Activated CD4-positive, CD25-positive, alpha-beta regulatory T cell treated with anti-CD3 and anti-CD28 coated beads, Interleukin-2, amount 50 U/mL, for 16 hours (primary cell): ENCODE measurements around the gene CFAP141.
"Not testable (repeated sequence)": the region's sequence is repeated elsewhere in the genome, so short reads cannot be mapped to it uniquely, and the experiment has no call there.

Experiments used
- DNase-seq: peaks from one replicate; pipeline ENCODE4 v3.0.0-alpha.2; 2020; ENCODE audit warnings: low read depth, low spot score

CFAP141 gene

DNA sequence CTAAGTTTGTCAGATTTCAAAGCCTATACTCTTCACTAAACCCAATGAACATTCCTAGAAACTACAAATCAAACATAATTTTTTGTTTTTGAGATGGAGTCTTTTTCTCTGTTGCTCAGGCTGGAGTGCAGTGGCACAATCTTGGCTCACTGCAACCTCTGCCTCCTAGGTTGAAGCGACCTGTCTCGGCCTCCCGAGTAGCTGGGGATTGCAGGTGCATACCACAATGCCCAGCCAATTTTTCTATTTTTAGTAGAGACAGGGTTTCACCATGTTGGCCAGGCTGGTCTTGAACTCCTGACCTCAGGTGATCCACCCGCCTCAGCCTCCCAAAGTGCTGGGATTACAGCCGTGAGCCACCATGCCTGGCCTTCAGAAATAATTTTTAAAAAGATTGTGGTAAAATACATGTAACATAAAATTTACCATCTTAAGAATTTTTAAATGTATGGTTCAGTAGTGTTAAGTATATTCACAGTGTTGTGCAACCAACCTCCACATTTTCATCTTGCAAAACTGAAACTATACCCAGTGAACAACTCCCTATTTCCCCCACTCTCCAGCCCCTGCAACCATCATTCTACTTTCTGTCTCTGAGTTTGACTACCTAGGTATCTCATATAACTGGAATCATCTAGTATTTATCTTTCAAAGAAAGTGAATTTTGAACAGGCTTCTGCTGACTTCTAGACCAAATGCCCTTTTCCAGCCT lies 2.7 kb upstream of the CFAP141 start:
- DNase-seq: no peak

DNA sequence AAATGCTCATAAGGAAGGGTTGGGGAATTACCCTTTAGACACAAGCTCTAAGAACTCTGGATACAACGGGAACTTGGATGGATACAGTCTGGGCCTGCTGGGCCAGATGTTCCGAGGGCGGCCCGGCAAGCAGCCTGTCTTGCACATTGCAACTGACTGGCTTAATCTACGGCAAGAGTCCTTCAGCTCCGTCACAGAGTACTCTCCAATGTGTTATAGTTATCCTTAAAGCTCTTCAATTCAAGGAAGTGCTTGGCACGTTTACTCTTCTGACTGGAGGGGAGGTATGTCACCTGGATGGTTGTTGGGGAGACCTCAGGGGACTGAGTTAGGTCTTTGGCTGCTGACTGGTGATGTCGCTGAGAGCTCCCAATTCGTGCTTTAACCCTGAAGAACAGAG lies 1.1 kb upstream of the CFAP141 start:
- no peak for DNase-seq

DNA sequence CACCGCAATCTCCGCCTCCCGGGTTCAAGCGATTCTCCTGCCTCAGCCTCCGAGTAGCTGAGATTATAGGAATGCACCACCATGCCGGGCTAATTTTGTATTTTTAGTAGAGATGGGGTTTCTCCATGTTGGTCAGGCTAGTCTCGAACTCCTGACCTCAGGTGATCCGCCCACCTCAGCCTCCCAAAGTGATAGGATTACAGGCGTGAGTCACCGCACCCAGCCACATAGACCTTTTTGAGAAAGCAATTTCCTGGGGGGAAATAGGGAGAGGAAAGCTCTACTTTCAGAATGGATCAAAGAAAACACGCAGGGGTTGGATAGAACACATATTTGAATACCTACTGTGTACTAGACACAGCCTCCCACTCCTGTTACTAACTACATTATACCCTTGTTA lies 355 bp downstream of the CFAP141 start:
- not testable (repeated sequence) for DNase-seq

DNA sequence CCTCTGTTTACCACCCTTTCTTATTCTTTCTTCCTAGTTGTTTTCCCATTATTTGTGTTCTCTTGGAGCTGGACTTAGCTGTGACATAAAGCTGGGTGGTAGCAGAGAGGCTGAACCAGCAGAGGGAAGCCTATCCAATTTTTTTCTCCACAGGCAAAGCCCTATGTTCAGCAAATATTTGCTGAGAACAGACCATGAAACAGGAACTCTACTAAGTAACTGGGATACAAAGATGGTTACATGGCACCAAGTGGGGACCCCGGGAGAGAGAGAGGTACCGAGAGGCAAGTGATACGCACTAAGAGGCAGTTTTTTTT lies 6.6 kb downstream of the CFAP141 start:
- DNase-seq: no peak

DNA sequence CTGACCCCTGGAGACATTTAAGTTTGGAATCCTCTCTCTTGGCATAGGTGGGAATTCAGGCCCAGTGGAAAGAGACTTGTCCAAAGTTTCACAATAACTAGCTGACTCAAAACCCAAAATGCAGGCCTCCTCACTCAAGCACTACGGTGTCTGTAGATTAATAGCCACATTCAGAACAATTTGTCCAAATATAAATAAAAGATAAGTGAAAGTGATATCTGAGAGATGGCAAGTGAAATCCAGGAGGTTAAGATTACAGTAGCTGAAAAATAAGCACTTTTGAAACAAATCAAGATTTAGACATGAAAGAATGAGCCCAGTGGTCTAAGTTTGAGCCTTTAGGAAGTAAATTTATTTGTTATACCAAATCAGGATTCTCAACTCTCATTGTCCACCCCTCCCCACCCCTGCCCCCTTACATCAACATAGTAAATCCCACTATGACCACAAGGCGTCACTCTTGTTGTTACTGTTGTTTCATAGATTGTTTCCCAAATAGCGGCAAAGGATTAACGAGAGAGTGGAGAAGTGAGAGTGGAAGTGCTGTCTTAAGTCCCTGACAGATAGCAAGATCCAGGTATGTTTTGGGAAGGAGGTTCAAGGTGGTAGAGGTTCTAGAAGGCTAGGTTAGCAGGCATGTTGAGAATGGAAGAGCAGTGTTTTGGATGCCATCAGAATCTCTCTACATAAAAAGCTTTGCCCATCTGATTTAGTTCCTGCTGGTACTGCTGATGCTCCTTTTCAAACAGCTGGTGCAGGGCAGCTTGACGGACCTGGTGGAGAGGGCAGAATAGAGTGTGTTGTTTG lies 7.2 kb downstream of the CFAP141 start:
- DNase-seq: peak; percentile 21

DNA sequence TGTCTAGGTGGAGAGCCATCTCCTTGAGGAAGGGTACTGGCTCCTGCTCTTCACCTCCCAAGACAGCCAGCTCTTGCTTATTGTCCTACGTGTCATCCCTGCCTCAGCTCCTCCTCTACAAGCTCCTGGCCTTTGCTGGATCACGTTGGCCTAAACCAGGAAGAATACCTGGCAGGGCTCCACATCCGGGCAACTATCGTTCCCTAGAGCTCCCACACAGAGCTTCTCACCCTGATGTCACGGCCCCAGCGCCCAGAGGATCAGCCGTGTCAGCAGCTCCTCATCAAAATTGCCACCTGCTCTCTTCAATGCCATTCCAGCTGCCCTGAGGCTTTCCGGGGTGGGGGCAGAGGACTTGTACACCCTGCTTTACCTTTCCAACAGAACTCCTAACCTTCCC lies 12.3 kb downstream of the CFAP141 start:
- DNase-seq: no peak

DNA sequence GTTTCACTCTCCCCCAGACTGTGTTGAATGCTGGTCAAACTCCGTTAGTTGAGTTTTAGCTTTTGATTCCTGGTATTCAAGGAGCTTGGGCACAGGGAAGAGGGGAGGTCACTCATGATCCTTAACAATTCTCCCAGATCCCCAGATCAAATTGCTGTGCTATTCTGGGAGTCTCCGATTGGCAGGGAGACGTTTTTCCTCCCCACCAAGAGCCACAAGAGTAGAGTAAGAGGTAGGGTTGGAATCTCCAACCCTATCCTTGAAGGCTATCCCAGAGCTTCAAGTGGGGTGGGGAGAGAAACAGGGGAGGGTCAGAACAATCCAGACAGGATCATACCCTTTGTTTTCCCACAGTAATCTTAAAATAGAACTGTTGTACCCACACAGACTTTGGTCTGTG lies 13.7 kb downstream of the CFAP141 start:
- no peak for DNase-seq

DNA sequence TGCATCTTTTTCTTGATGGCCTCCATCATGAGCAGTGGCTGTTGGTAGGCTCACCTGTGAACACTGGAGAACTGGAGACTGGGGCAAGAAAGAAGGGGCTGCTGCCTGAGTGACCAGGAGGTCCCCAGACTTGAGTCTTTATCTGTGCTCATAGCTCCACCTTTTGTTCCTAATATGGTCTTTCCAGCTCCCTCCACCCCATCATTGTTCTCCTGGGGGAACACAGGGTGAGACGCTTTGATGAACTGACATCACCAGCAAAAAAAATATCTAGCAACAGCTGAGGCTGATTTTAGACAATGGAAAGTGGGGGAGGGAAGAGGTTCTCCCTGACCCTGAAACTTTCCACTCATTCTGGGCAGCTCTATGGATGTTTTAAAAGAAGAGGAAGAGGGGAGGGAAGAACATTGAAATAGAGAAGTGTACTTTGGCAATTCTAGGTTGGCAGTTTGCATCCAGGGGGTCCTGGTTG lies 14.1 kb downstream of the CFAP141 start, which contains the start of gene TPM3:
Gene TPM3 (minus strand): TSS at position 111 of the 472 bp plus-strand sequence. CDS start 82 bp downstream, at position 29.
- DNase-seq: no peak

DNA sequence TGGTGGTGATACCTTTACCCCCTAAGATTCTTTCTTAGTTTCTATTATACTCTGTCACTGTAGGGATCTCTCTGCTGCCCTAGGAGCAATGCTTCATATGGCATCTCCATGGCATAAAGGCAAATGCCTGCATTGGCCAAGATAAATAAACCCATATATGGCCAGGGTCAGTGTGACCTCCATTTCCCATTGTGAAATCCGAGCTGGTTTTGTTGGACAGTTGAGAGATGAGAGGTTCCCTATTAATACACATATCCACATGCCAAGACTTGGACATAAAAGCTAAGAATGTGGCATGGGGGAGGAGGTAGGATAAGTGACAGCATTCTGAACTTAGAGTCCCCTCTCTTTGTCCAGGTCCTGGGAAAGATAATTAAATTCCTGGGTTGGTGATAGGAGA lies 15.6 kb downstream of the CFAP141 start:
- DNase-seq: no peak

DNA sequence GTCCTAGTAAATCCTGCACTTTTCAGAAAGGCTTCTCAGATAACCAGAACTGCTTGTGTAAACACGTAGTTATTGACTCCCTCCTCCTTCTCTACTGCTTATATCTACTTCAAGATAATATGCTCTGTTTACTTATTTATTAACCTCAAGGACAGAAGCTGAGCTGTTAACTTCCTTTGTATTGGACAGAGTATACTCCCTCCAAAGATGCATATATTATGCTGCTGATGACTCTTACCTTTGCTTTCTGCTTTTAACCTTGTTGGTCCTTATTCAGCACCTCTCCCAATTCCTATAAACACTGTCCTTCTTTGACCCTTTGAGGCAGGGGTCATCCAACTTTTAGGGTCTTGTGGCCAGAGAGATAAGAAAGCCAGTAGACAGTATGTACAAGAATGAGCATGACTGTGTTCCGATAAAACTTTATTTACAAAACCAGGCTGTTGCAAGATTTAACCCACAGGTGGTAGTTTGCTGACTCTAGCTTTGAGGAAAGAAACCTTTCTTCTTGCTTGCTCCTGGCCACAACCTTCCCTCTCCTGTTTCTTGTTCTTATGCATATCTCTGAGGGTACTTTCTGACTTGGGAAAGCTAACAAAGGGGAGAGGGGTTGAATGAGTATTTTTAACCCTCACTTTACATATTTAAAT lies 19.2 kb downstream of the CFAP141 start:
- no peak for DNase-seq

DNA sequence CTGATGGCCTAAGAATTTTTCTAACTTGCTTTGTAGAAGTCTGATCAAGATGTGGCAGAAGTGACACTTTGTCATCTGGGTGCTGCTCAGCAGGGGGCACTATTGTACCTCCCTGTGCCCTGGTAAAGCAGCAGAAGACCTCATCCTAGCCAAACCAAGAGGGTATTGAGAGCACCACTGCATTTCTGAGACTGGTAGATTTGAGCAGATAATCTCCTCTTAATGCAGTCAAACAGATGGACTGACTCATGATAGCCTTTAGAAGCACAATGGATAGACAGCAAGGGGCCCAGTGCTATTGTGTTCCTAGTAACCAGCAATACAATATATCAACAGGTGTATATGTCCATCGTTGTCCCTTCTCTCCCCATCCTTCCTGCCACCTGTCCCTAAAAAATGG lies 20.0 kb downstream of the CFAP141 start:
- DNase-seq: peak; percentile 37

DNA sequence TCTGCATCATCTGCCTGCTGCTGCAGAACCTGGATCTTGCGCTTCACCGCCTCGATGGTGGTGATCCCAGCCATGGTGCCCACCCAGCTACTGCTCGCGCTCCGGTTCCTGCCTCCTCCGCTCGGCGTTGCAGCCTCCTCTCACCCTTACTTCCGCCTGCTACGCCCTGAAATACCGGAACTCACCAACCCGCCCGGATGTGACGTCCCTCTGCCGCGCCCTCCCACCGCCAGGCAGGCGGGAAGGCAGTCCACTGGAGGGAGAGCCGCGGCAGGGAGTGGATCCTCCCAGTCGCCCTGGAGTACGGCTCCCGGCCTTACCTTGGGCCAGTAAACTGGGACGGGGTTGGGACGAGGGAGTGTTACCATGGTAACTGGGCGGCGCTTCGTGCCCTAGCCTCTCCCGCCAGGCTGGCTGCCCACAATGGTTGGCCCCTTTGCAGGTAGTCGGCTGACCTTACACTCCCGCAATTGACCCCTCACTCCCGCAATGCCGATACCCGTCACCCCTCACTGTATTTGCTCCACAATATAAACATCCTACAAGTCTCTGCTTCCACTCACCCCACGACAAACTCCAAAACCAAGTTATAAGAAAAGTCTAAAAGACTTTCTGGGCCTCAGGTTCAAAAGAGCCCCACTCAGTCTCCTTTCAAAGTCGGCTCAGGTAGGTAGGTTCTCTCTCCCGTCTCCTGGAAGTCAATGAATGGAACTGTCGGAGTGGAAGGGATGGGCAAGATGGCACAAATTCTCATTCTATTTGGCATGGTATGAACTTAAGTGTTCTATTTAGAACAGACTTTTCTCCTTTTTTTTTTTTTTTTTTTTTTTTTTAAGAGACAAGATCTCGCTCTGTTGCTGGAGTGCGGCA lies 22.9 kb downstream of the CFAP141 start:
- peak; percentile 93 for DNase-seq

DNA sequence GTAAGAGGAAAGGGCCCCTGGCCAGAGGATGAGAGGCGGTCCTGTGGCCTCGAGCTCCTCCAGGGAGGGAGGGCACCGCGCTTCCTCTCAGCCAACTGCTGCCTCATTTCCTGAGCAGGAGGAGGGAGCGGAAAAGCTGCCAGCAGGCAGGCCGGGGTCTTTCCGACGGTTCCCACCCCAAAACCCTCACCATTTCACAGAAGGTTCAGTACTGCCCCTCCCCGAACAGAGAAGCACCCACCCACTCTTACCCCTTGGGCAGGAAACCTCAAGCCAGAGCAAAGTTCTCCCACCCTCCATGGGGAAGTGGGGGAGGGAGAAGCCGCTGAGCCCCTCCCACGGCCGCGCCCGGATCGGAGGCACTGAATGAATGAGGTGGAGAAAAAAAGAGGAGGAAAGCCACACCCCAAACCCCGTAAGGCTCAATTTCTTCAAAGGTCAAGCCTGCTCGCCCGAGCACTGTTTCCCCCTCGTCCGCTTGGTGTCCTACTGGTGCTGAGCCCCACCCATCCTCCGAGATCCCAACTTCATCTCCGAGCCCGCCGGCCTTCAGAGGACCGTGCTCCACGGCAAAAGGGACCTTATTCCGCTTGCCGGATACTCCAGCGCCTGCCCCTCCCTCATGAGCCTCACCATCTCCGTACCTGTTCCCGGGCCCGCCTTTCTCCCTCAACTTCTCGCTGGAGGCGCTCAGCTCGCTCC lies 23.6 kb downstream of the CFAP141 start:
- DNase-seq: peak; percentile 35

DNA sequence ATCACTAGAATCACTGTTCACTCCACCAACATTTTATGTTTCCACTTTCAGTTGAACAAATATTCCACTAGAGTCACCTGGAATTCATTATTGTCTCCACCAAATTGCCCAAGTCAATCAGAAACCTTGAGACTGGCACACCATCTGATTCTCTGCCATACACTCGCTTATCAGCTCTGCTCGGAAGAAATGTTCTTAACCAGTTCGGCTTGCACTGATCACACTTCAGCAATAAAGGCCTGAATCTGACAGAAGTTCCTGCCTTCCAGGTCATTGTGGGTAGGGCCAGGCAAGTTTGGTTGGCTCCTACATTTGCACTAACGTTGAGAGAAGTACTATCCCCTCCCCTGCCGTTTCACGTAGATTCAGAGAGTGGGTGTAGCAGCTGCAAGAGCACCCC lies 24.2 kb downstream of the CFAP141 start:
- no peak for DNase-seq

DNA sequence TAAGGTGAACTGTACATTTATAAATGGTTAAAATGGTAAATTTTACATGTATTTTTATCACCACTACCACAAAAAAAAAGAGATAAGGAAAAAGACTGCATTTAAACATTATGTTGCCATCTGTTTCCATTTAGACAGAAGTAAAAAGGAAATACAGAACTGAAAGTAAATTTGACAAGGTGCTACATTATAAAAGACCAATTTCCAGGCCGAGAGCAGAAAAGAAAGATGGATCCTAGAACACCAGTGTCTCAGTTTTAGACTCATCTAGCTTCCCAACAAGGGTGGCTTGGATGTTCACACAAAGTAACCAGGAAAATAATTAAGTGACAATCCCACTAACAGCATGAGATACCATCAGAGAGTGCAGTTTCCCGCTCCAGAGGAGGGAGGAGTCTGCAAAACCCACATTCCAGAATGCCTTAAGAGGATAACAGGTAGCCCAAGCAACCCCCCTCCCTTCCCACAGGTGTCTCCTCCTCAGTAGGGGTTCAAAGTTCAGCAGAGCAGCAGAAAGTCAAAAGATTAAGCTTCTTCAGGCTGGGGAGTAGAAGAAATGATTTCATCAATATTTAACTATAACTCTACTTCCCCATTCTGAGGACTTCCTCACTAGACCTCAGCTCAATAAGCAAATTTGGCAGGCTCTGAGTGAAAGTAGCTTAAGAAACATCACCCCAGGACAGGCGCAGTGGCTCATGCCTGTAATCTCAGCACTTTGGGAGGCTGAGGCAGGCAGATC lies 26.0 kb downstream of the CFAP141 start:
- DNase-seq: no peak

DNA sequence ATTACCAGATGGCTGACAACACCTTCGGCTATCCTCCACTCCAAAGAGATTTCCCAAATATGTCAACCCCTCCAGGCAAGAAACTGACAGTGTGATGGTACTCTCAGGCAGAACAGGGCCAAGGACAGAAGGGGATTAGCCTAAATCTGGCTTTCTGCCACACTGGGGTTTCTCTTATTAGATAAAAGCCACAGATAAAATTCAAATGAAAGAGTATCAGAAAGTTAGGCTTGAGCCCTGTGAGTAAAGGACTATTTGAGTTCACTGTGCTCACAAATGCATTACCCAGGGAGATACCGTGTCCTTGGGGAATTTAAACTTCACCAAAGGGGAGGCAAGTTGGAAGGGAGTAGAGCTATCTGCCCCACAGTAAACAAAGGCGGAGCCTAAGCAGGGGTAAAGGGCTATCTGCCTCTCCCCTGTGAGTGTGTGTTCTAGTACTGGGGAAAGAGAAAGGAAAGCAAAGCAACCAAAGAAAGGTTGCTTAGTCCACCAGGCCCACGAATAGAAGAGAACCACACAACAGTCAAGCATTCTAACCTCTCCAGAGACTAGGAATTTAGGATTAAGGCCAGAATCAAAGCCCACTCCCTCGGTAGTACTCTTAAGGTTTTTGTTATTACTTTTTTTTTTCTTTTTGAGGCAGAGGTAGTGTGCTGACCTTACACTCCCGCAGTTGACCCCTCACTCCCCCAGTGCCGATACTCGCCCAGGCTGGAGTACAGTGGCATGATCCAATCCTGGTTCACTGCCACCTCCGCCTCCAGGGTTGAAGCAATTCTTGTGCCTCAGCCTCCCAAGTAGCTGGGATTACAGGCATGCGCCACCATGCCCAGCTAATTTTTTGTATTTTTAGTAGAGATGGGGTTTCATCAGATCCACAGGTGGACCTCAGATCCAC lies 27.0 kb downstream of the CFAP141 start:
- DNase-seq: no peak

DNA sequence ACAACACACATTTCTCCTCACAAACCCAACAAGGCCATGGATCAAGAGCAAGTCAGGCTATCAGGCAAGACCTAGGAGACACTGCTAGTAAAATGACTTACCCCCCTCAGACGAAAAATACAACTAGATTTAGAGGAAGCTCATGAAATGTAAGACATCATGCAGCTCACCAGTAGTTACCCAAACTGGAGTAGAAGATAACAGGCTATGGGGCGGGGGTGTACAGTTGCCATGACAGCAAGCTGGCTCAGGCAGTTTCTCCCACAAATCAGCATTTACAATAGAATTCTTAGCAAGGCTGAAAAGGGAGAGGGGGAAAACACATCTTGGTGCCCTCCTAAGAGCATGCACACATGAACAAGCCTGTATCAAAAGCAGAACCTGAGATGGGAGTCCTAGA lies 28.1 kb downstream of the CFAP141 start:
- no peak for DNase-seq

DNA sequence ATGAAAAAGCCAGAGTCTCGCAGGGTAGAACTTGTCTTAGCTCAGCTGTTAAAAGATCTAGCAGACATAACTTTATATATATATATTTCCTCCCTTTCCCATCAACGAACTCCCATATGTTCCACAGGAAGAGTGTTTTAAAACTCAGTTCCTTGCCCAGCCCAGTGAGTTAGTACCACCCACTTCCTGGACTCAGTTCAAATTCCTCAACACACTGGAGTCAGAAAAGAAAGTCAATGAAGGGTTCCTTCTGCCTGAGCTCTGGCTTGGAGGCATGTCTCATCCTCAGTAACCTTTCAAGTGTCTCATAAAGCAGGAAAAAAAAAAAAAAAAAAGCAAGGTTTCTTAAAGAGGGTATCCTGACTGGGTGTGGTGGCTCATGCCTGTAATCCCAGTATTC lies 29.8 kb downstream of the CFAP141 start:
- no peak for DNase-seq

DNA sequence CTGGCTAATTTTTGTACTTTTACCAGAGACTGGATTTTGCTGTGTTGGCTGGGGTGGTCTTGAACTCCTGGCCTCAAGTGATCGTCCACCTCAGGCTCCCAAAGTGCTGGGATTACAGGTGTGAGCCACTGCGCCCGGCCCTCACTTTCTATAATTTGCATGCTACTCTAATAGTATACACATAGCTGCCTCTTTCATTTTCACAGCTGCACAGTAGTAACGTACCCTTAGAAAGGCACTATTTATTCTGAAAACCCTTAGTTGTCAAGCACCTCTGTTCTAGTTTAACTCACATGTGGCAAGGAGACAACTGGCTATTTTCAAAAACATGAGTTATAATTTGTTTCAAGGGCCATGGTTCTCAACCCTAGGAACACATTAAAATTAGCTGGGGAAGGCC lies 31.5 kb downstream of the CFAP141 start:
- no peak for DNase-seq
